SHP77 (cell line): ENCODE measurements around the gene ATG9A.

Experiments used
- DNase-seq, 2 experiments: peaks; one replicate each; lab custom pipeline; 2025; lab: John Stamatoyannopoulos, UW

ATG9A gene

DNA sequence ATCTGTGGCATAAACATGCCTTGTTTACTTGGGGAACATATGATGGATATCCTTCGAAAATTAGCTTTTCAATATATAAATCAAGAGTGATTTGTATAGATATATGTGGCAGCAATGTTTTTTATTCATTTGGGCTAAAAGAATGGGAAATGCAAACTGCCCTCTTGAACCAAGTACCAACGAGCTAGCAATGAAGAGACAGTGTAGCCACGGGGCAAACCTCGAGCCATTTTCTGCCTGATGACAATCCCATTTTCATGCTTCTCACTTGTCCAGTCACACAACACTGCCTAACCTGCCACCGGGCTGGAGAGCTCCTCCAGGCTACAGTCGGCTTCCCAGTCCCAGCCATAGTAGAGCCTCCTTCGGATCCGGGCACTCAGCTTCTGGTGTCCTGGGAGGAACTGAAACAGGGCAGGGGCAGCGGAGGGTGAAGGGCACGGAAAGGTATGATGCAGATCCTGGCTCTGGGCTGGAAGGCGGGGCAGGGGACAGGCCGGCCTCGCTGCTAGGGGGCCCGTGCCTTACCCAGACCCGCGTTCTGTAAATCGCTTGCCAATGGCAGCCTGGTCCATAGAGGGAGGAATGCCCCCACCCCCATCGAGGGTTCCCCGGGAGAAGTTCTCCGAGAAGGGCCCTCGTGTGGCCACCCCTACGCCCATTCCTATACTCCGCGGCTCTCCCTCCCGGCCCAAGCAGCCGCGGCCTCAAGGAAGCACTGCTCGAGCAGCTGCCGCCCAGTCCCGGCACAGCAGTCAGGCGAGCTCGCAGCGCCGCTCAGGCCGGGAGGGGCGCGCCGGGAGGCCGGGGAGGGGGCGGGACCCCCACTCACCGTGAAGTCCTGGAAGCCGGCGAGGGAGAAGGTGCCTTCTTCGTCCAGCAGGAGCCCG, 53.3 kb downstream of the ATG9A start:
- DNase-seq = peak; percentile 24 to 70

DNA sequence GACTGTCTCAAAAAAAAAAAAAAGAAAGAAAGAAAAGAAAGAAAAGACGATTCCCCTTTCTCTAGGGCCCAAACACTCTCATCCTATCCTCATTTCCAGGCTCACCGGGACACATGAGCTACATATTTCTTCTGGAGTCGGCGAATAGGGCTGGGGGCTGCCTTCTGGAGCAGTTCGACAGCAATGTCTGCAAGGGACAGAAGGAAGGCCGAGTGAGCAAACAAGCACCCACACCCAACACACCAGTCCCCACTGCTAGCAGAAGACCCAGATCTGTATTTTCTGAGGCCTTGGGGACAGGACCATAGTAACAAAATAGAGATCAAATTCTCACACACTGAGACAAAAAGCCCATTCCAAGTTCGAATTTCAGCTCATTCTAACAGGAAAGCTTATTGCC, 54.0 kb downstream of the ATG9A start:
- DNase-seq = no peak

DNA sequence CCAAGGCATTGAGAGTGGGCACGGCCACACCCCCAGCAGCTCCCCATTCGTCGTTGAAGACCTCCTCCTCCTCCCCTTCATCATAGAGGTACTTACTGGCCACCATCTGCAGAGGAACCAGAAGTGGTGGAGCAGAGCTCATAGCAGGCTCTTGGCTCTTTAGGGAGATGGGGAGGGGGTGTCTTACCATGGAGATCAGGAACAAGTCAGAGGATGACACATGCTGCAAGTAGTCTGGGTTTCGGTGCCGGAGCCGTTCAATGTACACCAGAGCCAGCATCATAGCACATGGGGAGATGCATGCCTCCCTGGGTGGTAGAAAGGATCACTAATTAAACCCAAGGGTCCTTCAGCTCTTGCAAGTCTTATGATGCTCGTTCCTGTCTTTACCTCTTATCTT, 54.6 kb downstream of the ATG9A start:
- DNase-seq = no peak

DNA sequence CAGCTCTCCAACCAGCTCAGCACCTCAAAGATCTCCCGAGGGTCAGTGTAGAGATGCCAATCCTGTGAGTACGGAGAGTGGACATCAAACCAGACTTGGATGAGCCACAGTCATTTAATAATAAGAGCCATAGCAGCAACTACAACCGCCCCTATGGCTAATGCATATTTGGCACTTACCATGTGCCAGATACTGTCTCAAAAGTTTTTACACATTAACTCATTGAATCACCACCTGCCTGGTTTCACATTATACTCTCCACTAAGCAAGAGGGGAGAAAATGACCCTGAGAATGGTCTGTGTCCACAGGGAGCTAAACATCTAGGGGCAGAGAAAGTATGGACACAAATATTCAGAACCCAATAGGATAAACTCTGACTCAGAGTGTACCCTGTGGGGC, 55.3 kb downstream of the ATG9A start:
- DNase-seq = no peak

DNA sequence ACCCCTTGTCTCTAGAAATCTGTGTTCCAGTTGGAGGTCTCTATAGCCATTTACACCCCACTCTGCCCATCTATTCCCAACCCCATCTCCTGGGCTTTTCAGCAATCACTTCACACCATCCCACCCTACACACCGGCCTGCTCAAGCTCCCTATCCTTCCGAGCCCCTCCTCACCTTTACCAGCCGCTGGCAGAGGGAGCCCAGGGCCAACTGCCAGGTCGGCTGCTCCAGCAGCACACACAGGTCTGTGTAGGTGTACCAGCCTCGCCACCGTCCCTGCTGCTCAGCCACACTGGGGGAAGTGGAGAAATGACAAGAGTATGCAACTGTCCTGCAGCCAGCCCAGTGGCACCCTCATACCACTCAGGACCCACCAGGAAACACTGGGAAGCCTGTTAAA, 56.3 kb downstream of the ATG9A start:
- DNase-seq = no peak

DNA sequence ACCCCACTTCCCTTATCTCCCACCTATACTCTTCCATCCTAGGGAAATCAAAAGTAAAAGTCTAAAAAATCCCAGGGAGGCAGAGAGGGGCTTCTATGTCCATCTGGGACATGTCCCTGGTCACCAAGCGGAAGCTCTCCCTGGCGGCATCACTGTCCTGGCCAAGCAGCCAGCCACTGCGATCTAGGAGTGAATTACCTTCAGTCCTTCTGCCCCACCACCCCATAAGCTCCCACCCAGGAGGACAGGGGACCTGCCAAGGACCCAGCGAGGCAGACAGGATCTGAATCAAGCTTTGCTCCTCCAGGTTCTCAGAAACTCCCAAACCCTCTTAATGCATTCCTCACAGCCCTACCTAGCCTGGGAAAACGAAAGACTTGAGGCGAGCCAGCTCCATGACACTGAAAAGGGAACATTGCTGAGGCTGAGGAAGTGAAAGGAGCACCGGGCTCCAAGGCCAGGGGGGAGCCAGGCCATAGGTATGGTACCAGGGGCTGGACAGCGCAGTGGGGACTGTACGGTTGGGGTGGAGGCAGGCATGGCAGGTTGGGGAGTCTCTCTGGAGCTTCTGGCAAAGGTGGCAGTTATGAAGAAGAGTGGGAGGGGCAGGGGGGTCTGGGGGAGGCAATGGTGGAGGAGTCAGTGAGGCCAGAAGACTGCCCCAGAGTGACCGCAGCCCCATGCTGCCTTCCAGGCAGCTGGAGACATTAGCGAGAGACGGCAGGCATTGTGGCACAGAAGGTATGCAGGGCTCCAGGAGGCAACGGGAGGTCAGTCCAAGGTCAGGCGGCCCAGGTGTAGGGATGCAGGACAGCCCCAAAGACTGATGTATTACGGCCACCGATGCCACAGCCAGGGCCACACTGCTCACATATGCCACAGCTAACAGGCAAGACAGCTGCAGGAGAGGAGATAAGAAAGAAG, 56.9 kb downstream of the ATG9A start:
- no peak for DNase-seq

DNA sequence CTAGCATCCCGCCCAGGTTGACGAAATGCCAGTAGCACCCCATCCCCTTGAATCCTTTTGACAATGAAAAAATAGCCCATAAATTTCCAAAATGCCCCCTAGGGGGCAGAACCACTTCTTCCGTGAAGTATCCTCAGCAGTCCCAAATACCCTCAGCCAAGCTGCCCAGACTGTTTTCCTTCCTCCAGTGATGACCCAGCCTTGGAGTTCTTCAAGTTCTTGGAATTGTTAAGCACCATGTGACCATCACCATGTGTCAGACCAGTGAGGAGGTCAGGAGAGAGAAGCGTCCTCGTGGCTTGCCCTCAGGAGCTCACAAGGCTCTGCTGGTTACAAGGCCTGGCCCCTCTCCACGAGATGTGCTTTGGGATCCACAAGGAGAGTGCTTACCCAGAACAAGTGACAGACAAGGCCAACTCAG, 58.2 kb downstream of the ATG9A start:
- DNase-seq = peak; percentile 18 to 28

DNA sequence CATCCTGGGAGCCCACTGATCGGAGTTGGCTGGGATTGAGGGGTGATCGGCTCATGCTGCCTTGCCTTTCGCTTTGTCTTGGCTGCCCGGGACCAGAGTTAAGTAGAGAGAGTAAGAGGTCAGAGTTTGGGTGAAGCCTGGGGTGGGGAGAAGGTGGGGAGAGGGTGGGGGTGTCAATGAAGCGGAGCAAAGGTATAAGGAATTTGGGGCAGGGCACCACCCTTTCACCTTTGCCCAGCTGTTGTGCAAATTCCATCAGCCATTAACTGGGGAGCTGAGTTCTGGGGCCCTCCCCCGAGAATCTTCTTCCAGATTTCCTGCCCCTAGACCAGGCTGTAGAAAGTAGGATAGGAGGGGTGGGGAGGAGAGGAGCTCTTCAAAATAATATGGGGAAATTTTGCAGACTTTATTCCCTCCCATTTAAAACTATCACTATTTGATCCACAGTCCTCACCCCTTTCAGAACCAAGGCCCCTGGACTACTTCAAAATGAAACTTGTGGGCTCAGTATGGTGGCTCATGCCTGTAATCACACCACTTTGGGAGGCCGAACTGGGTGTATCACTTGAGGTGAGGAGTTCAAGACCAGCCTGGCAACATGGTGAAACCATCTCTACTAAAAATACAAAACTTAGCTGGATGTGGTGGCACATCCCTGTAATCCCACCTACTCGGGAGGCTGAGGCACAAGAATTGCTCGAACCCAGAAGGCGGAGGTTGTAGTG, 59.3 kb downstream of the ATG9A start, which contains the start of gene SLC23A3:
TSS of gene SLC23A3 (minus strand) at position 100 of the 725 bp plus-strand sequence. CDS start at position 55, 45 bp downstream.
- no peak for DNase-seq
